Esophagus (tissue), 2 donors: Measurements from ENCODE around the gene OSBPL9. TPM values are rescaled to one million over a fixed set of nuclear protein-coding genes. Genes with fewer than 3 reads are reported as not detected.

Source experiments
- H3K27ac ChIP-seq, 2 donors: one replicate each; pipeline ENCODE4 v1.5.1; 2013; ENCODE audit warnings: low read depth in 2 of 2, mild to moderate bottlenecking in 2 of 2, inconsistent platforms in 1 of 2, low read length in 1 of 2, moderate library complexity in 1 of 2
- H3K27me3 ChIP-seq, 2 donors: one replicate each; pipeline ENCODE4 v1.6.1; 2013; ENCODE audit warnings: low read length in 2 of 2, control low read depth in 1 of 2, mild to moderate bottlenecking in 1 of 2; ENCODE audit not compliant: insufficient read depth in 2 of 2, control insufficient read depth in 1 of 2
- H3K36me3 ChIP-seq, 2 donors: one replicate each; pipeline ENCODE4 v1.6.1; 2013; ENCODE audit warnings: low read length in 1 of 2; ENCODE audit not compliant: control insufficient read depth in 2 of 2, insufficient read depth in 2 of 2
- H3K4me1 ChIP-seq, 2 donors: one replicate each; pipeline ENCODE4 v1.6.1; 2013; ENCODE audit warnings: low read length in 1 of 2; ENCODE audit not compliant: control insufficient read depth in 2 of 2, insufficient read depth in 2 of 2
- H3K4me3 ChIP-seq, 2 donors: one replicate each; pipeline ENCODE4 v1.5.1; 2013; ENCODE audit warnings: low read length in 2 of 2, mild to moderate bottlenecking in 2 of 2, low read depth in 1 of 2, moderate library complexity in 1 of 2
- H3K9me3 ChIP-seq, 2 donors: one replicate each; pipeline ENCODE4 v1.6.1; 2013; ENCODE audit warnings: mild to moderate bottlenecking in 2 of 2, low read depth in 1 of 2, low read length in 1 of 2, moderate library complexity in 1 of 2; ENCODE audit not compliant: control insufficient read depth in 2 of 2, insufficient read depth in 1 of 2
- WGBS, 2 donors: extraction: QIAGEN DNeasy Blood & Tissue Kit; methylation state at CpG; one replicate each; pipeline ENCODE4 v1.1.7; 2013; 5-methylcytosine and 5-hydroxymethylcytosine counted together
- polyA plus RNA-seq, 2 donors: library from polyadenylated mRNA; stranded (reverse); fragments of 200-250 nt; gene quantifications; one replicate each; pipeline ENCODE4 v1.2.3, GENCODE V29; 2013
- donor health status: healthy with polysubstance abuse.
- donor health status: Bipolar disorder and iron deficiency.

The OSBPL9 gene
- polyA plus RNA-seq, 2 donors, result 17.5 to 26.0 TPM

- no peak overlapping the region for H3K4me3 ChIP-seq
- 96 to 98% methylated on average over 3 of the region's 3 CpGs for WGBS, 2 donors
- peaks cover 5 to 11% of the 10 kb centered on the region in 2 donors for H3K36me3 ChIP-seq
- no peak overlapping the region for H3K27ac ChIP-seq
- no peaks in the 10 kb centered on the region for H3K4me1 ChIP-seq
- no peaks in the 10 kb centered on the region for H3K27me3 ChIP-seq
- no peaks in the 10 kb centered on the region for H3K9me3 ChIP-seq
Measured at GRCh38 chr1:51780927-51781326, 164.0 kb downstream of the OSBPL9 start.

GRCh38 chr1:51784997-51785421, 168.1 kb downstream of the OSBPL9 start:
- H3K9me3 ChIP-seq, result no peaks in the 10 kb centered on the region
- 83 to 87% methylated on average over 4 of the region's 4 CpGs for WGBS, 2 donors
- no peak overlapping the region for H3K4me3 ChIP-seq
- no peaks in the 10 kb centered on the region for H3K4me1 ChIP-seq
- H3K27ac ChIP-seq, result no peak overlapping the region
- peaks cover 11 to 16% of the 10 kb centered on the region in 2 donors for H3K36me3 ChIP-seq
- H3K27me3 ChIP-seq, result no peaks in the 10 kb centered on the region

- H3K27ac ChIP-seq, result no peak overlapping the region
- 63 to 76% methylated on average over 2 of the region's 2 CpGs for WGBS, 2 donors
- peaks cover 32 to 35% of the 10 kb centered on the region in 2 donors for H3K36me3 ChIP-seq
- H3K27me3 ChIP-seq, result no peaks in the 10 kb centered on the region
- H3K9me3 ChIP-seq, result no peaks in the 10 kb centered on the region
- peaks cover 0 to 2% of the 10 kb centered on the region in 2 donors for H3K4me1 ChIP-seq
- H3K4me3 ChIP-seq, result no peak overlapping the region
Measured at GRCh38 chr1:51788938-51789337, 172.0 kb downstream of the OSBPL9 start.

- no peak overlapping the region for H3K4me3 ChIP-seq
- peaks cover 0 to 2% of the 10 kb centered on the region in 2 donors for H3K4me1 ChIP-seq
- H3K36me3 ChIP-seq, result peaks cover 32 to 35% of the 10 kb centered on the region in 2 donors
- no peak overlapping the region for H3K27ac ChIP-seq
- 88 to 92% methylated on average over 1 of the region's 1 CpG for WGBS, 2 donors
- H3K9me3 ChIP-seq, result no peaks in the 10 kb centered on the region
- H3K27me3 ChIP-seq, result no peaks in the 10 kb centered on the region
Measured at GRCh38 chr1:51789342-51789741, 172.4 kb downstream of the OSBPL9 start.

GRCh38 chr1:51790385-51790784, 173.5 kb downstream of the OSBPL9 start:
- Histone ChIP-seq H3K27me3 (no peaks in the 10 kb centered on the region), H3K9me3 (no peaks in the 10 kb centered on the region), H3K27ac (no peak overlapping the region), H3K4me3 (no peak overlapping the region), H3K36me3 (peaks cover 31 to 32% of the 10 kb centered on the region in 2 donors), H3K4me1 (peaks cover 0 to 2% of the 10 kb centered on the region in 2 donors)
- WGBS, 2 donors, result 92% methylated on average over 6 of the region's 6 CpGs

GRCh38 chr1:51791888-51792287, 175.0 kb downstream of the OSBPL9 start:
- H3K27ac ChIP-seq, result no peak overlapping the region
- H3K4me3 ChIP-seq, result no peak overlapping the region
- WGBS, 2 donors, result 93 to 100% methylated on average over 1 of the region's 1 CpG
- no peaks in the 10 kb centered on the region for H3K27me3 ChIP-seq
- peaks cover 0 to 2% of the 10 kb centered on the region in 2 donors for H3K4me1 ChIP-seq
- H3K36me3 ChIP-seq, result peaks cover 25 to 28% of the 10 kb centered on the region in 2 donors
- no peaks in the 10 kb centered on the region for H3K9me3 ChIP-seq

GRCh38 chr1:51792864-51793263, 176.0 kb downstream of the OSBPL9 start:
- Histone ChIP-seq H3K4me3 (no peak overlapping the region), H3K36me3 (peaks cover 25 to 29% of the 10 kb centered on the region in 2 donors), H3K27me3 (no peaks in the 10 kb centered on the region), H3K9me3 (no peaks in the 10 kb centered on the region), H3K27ac (no peak overlapping the region), H3K4me1 (peaks cover 0 to 2% of the 10 kb centered on the region in 2 donors)
- WGBS, 2 donors, result 90 to 93% methylated on average over 1 of the region's 1 CpG

GRCh38 chr1:51794260-51794659, 177.4 kb downstream of the OSBPL9 start:
- 96 to 97% methylated on average over 2 of the region's 2 CpGs for WGBS, 2 donors
- no peak overlapping the region for H3K27ac ChIP-seq
- peaks cover 0 to 2% of the 10 kb centered on the region in 2 donors for H3K4me1 ChIP-seq
- no peak overlapping the region for H3K4me3 ChIP-seq
- H3K36me3 ChIP-seq, result peaks cover 25 to 31% of the 10 kb centered on the region in 2 donors
- no peaks in the 10 kb centered on the region for H3K27me3 ChIP-seq
- no peaks in the 10 kb centered on the region for H3K9me3 ChIP-seq

- no peak overlapping the region for H3K27ac ChIP-seq
- no peaks in the 10 kb centered on the region for H3K27me3 ChIP-seq
- H3K36me3 ChIP-seq, result peaks cover 29% of the 10 kb centered on the region in 2 donors
- H3K9me3 ChIP-seq, result no peaks in the 10 kb centered on the region
- peaks cover 0 to 2% of the 10 kb centered on the region in 2 donors for H3K4me1 ChIP-seq
- no peak overlapping the region for H3K4me3 ChIP-seq
Measured at GRCh38 chr1:51794868-51795267, 178.0 kb downstream of the OSBPL9 start.

GRCh38 chr1:51799372-51799771, 182.5 kb downstream of the OSBPL9 start:
- Histone ChIP-seq H3K9me3 (no peaks in the 10 kb centered on the region), H3K27me3 (no peaks in the 10 kb centered on the region), H3K27ac (no peak overlapping the region), H3K4me1 (no peaks in the 10 kb centered on the region), H3K36me3 (peaks cover 8% of the 10 kb centered on the region in 2 donors), H3K4me3 (no peak overlapping the region)
- WGBS, 2 donors, result 91 to 100% methylated on average over 2 of the region's 2 CpGs
